Mesodermal cell (in vitro differentiated cells): ENCODE results near the gene MUC5AC.
"Not testable (repeated sequence)": the region's sequence is repeated elsewhere in the genome, so short reads cannot be mapped to it uniquely, and the experiment has no call there.

ENCODE experiments used
- H3K27ac ChIP-seq: 2 replicates; pipeline ENCODE4 v1.7.0; 2013; ENCODE audit warnings: mild to moderate bottlenecking, low read depth, low read length, moderate library complexity; ENCODE audit not compliant: severe bottlenecking
- H3K36me3 ChIP-seq: 2 replicates; pipeline ENCODE4 v1.7.1; 2013; ENCODE audit warnings: mild to moderate bottlenecking, low read length, moderate library complexity; ENCODE audit not compliant: control insufficient read depth, insufficient read depth
- H3K4me1 ChIP-seq: one replicate; pipeline ENCODE4 v1.7.1; 2013; ENCODE audit warnings: mild to moderate bottlenecking, low read length; ENCODE audit not compliant: insufficient read depth, control insufficient read depth, poor library complexity, severe bottlenecking
- H3K4me3 ChIP-seq: 2 replicates; pipeline ENCODE4 v1.7.0; 2013; ENCODE audit warnings: low read length, control low read depth, mild to moderate bottlenecking; ENCODE audit not compliant: insufficient read depth, poor library complexity, severe bottlenecking; ENCODE audit errors: extremely low read depth
- H3K9me3 ChIP-seq: 2 replicates; pipeline ENCODE4 v1.7.1; 2013; ENCODE audit warnings: mild to moderate bottlenecking, low read length, moderate library complexity; ENCODE audit not compliant: control insufficient read depth
- WGBS, 2 experiments: methylation state at CpG; one replicate each; pipeline ENCODE4 v1.1.5; 2013; ENCODE audit warnings: missing lambda C conversion rate in 2 of 2; ENCODE audit not compliant: insufficient coverage in 2 of 2; 5-methylcytosine and 5-hydroxymethylcytosine counted together

Gene MUC5AC

DNA sequence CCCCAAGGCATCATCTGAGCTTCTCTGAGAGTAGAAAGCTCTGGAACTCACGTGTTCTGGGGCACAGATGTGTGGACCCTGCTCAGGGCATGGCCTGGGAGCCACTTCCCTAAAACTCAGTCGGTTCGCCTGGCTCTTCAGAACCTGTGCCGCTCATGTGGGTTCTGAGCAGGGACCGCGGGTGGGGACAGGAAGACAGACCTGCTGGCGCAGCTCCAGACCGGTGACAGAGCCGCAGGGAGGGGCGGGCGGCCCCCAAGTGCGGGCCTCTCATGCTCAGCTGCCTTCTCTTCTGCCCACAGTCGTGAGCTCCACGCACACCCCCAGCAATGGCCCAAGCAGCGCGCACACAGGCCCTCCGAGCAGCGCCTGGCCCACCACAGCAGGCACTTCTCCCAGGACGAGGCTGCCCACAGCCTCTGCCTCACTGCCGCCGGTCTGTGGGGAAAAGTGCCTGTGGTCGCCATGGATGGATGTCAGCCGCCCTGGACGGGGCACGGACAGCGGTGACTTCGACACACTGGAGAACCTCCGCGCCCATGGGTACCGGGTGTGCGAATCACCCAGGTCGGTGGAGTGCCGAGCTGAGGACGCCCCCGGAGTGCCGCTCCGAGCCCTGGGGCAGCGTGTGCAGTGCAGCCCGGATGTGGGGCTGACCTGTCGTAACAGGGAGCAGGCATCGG is 24.2 kb downstream of the MUC5AC start:
- Histone ChIP-seq H3K9me3 (no peaks in the 10 kb centered on the region), H3K4me1 (no peaks in the 10 kb centered on the region), H3K4me3 (no peak overlapping the region), H3K27ac (no peak overlapping the region), H3K36me3 (no peaks in the 10 kb centered on the region)
- WGBS, 2 experiments: 92 to 94% methylated on average over 35 to 41 of the region's 41 CpGs

DNA sequence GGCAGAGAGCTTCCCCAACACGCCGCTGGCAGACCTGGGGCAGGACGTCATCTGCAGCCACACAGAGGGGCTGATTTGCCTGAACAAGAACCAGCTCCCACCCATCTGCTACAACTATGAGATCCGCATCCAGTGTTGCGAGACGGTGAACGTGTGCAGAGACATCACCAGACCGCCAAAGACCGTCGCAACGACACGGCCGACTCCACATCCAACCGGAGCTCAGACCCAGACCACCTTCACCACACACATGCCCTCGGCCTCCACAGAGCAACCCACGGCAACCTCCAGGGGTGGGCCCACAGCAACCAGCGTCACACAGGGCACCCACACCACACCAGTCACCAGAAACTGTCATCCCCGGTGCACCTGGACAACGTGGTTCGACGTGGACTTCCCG is 26.4 kb downstream of the MUC5AC start:
- 93 to 100% methylated on average over 1 to 2 of the region's 22 CpGs for WGBS, 2 experiments
- H3K36me3 ChIP-seq, H3K4me1 ChIP-seq, H3K4me3 ChIP-seq, H3K9me3 ChIP-seq, H3K27ac ChIP-seq: not testable (repeated sequence)

DNA sequence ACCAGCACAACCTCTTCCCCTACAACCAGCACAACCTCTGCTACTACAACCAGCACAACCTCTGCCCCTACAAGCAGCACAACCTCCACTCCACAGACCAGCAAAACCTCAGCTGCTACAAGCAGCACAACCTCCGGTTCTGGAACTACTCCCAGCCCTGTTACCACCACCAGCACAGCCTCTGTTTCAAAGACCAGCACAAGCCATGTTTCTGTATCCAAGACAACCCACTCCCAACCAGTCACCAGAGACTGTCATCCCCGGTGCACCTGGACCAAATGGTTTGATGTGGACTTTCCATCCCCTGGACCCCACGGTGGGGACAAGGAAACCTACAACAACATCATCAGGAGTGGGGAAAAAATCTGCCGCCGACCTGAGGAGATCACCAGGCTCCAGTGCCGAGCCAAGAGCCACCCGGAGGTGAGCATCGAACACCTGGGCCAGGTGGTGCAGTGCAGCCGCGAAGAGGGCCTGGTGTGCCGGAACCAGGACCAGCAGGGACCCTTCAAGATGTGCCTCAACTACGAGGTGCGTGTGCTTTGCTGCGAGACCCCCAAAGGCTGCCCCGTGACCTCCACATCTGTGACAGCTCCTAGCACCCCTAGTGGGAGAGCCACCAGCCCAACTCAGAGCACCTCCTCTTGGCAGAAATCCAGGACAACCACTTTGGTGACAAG is 30.8 kb downstream of the MUC5AC start:
- H3K27ac ChIP-seq, H3K4me1 ChIP-seq, H3K4me3 ChIP-seq, H3K9me3 ChIP-seq, H3K36me3 ChIP-seq: not testable (repeated sequence)
- WGBS, 2 experiments: 62 to 80% methylated on average over 4 to 7 of the region's 15 CpGs

DNA sequence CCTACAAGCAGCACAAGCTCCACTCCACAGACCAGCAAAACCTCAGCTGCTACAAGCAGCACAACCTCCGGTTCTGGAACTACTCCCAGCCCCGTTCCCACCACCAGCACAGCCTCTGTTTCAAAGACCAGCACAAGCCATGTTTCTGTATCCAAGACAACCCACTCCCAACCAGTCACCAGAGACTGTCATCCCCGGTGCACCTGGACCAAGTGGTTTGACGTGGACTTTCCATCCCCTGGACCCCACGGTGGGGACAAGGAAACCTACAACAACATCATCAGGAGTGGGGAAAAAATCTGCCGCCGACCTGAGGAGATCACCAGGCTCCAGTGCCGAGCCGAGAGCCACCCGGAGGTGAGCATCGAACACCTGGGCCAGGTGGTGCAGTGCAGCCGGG is 32.1 kb downstream of the MUC5AC start:
- H3K4me1 ChIP-seq, H3K27ac ChIP-seq, H3K4me3 ChIP-seq, H3K36me3 ChIP-seq, H3K9me3 ChIP-seq: not testable (repeated sequence)
- WGBS, 2 experiments: 68% methylated on average over 2 of the region's 12 CpGs; no CpG with 5 or more reads in 1 of the 2 experiments

DNA sequence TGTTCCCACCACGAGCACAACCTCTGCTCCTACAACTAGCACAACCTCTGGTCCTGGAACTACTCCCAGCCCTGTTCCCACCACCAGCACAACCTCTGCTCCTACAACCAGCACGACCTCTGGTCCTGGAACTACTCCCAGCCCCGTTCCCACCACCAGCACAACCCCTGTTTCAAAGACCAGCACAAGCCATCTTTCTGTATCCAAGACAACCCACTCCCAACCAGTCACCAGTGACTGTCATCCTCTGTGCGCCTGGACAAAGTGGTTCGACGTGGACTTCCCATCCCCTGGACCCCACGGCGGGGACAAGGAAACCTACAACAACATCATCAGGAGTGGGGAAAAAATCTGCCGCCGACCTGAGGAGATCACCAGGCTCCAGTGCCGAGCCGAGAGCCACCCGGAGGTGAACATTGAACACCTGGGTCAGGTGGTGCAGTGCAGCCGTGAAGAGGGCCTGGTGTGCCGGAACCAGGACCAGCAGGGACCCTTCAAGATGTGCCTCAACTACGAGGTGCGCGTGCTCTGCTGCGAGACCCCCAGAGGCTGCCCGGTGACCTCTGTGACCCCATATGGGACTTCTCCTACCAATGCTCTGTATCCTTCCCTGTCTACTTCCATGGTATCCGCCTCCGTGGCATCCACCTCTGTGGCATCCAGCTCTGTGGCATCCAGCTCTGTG is 34.2 kb downstream of the MUC5AC start:
- not testable (repeated sequence) for H3K9me3 ChIP-seq, H3K4me3 ChIP-seq, H3K36me3 ChIP-seq, H3K4me1 ChIP-seq, H3K27ac ChIP-seq
- WGBS, 2 experiments: 79 to 82% methylated on average over 14 to 16 of the region's 22 CpGs

DNA sequence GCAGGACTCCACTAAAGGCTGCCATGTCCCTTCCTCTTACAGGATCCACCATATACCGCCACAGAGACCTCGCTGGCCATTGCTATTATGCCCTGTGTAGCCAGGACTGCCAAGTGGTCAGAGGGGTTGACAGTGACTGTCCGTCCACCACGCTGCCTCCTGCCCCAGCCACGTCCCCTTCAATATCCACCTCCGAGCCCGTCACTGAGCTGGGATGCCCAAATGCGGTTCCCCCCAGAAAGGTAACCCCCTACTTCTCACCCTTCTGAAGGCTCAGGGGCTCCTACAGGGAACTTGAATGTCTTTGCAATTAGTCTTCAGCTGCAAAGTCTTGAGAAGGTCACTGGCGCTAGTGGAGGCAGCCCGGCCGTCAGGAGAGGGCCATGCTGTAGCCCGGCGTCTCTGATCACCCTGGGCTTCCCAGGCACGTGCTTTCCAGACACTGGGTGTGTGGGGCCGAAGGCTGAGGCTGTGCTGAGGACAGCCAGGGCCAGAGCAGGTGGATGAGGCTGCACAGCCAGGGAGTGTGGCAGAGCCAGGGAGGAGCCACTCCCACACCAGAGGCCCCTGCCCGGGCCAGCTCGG is 35.1 kb downstream of the MUC5AC start:
- Histone ChIP-seq H3K36me3 (no peaks in the 10 kb centered on the region), H3K27ac (no peak overlapping the region), H3K4me3 (no peak overlapping the region), H3K9me3 (no peaks in the 10 kb centered on the region), H3K4me1 (no peaks in the 10 kb centered on the region)
- 87 to 88% methylated on average over 12 to 17 of the region's 17 CpGs for WGBS, 2 experiments

DNA sequence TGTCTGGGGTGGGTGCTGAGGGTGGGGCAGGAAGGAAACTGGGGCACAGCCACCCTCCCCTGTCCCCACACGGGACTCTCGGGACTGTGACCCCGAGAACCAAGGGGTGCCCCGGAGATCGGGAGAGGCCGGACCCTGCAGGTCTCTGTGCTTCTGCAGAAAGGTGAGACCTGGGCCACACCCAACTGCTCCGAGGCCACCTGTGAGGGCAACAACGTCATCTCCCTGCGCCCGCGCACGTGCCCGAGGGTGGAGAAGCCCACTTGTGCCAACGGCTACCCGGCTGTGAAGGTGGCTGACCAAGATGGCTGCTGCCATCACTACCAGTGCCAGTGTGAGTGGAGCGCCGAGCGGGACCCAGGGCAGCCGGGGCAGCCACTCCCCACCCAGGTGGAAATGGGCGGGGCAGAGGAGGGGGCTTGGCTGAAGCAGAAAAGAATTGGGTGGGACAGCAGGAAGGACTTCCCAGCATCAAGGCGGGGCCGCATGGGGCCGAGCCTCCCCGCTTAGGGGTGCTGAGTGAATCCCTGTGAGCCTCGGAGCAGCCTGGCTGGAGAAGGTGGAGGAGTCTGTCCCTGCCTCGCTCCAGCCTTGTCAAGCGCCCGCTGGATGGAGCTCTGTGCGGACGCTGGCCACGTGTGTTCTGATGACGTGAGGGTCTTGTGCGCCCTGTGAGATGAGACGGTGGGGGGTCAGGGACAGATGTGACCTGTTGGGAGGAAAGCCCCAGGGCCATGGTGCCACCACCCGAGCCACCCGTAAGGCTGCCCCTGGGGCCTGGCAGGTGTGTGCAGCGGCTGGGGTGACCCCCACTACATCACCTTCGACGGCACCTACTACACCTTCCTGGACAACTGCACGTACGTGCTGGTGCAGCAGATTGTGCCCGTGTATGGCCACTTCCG is 35.8 kb downstream of the MUC5AC start:
- Histone ChIP-seq H3K36me3 (no peaks in the 10 kb centered on the region), H3K27ac (no peak overlapping the region), H3K4me1 (no peaks in the 10 kb centered on the region), H3K4me3 (no peak overlapping the region), H3K9me3 (no peaks in the 10 kb centered on the region)
- WGBS, 2 experiments: 92% methylated on average over 30 to 41 of the region's 43 CpGs

DNA sequence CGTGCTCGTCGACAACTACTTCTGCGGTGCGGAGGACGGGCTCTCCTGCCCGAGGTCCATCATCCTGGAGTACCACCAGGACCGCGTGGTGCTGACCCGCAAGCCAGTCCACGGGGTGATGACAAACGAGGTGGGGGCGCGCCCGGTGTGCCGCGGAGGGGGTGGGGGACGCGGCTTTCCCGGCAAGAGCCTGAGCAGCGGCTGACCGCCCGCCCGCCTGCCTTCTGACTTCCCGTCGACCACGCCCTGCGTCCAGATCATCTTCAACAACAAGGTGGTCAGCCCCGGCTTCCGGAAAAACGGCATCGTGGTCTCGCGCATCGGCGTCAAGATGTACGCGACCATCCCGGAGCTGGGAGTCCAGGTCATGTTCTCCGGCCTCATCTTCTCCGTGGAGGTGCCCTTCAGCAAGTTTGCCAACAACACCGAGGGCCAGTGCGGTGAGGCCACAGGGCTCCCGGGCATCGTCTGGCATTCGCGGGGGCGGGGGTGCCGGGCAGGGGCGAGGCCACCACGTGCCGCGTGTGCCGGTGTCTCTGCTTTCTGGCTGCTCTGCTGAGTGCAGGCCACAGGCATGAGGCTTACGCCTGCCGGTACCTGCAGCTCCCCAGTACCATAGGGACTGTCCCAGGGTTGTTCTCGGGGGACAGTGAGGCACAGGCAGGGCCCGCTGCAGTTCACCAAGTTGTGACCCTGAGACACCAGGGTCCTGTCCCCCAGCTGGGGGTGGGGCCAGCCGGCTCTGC is 36.7 kb downstream of the MUC5AC start:
- Histone ChIP-seq H3K4me3 (no peak overlapping the region), H3K4me1 (no peaks in the 10 kb centered on the region), H3K36me3 (no peaks in the 10 kb centered on the region), H3K9me3 (no peaks in the 10 kb centered on the region), H3K27ac (no peak overlapping the region)
- WGBS, 2 experiments: 92 to 93% methylated on average over 59 of the region's 59 CpGs

DNA sequence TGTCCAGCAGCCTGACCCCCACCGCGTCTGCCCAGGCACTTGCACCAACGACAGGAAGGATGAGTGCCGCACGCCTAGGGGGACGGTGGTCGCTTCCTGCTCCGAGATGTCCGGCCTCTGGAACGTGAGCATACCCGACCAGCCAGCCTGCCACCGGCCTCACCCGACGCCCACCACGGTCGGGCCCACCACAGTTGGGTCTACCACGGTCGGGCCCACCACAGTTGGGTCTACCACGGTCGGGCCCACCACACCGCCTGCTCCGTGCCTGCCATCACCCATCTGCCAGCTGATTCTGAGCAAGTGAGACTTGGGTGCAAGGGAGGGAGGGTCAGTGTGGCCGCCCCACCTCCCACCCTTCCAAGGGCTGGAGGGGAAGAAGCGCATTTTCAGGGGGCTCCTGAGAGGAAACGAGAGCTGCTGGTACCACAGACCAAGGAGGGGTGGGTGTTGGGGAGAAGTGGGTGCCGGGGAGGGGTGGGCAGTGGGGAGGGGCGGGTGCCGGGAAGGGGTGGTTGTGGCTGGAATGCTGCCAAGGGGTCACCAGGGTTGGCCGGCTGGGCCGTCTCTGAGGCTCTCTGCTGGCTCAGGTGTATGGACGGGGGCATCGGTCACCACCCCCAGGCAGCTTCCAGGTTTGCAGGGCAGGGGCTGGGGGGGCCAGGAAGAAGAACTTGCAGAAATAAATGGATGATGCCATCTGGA is 37.4 kb downstream of the MUC5AC start:
- Histone ChIP-seq H3K36me3 (no peaks in the 10 kb centered on the region), H3K4me1 (no peaks in the 10 kb centered on the region), H3K27ac (no peak overlapping the region), H3K9me3 (no peaks in the 10 kb centered on the region), H3K4me3 (no peak overlapping the region)
- WGBS, 2 experiments: 90 to 92% methylated on average over 22 to 25 of the region's 32 CpGs
